NCI-H1694 (cell line): ENCODE data around the gene PCK1.

Experiments used
- DNase-seq: peaks from one replicate; lab custom pipeline; 2025; lab: John Stamatoyannopoulos, UW

PCK1 gene

DNA sequence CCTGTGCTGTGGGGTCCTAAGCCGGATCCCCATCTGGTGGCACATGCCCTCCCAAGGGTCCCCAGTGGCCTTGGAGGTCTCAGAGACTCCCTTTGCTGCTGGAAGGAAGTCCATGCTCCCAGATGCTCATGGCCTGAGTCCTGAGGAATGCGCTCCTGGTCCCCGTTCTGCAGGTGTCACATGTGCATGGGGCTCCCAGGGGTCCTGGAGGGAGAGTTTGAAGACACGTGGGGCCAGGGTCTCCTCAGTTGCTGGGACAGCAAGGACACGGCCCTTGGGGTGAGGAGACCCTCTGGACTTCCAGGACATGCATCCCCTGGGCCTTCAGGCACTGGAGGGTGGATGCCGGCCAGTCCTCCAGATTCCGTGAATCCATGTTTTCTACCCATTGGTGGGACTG is 47.6 kb downstream of the PCK1 start:
- DNase-seq, result no peak

DNA sequence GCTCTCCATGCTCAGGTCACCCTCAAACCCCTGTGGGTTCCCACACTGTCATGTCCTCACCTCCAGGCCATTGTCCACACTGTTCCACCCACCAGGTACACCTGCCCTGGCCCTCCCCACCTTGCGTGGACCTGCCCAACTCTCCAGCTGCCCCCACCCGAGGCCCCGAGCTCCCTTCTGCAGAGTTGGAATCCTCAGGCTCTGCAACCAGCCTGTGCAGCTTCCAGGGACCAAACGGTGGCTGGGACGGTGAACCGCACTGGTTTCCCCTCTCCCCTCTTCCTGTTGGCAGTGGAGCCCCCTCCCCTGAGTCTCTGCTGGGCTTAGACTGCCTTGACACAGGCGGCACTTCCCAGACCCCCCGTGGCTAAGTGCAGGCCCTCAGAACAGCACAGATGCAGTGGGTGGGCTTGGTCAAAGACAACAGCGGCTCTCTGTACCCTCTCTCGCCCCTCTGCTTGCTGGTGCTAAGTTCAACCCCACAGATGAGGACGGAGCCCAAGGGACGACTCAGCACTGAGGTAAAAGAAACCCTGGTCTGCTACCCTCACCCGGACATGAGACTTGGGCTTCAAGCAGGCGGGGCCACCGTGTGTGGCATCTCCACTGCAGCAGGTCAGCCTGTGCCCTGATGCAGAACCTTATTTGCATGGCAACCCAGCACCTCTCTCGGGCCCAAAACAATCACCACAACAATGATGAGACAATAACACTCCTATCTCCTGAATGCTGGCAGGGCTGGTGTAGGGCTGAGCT is 48.4 kb downstream of the PCK1 start:
- no peak for DNase-seq

DNA sequence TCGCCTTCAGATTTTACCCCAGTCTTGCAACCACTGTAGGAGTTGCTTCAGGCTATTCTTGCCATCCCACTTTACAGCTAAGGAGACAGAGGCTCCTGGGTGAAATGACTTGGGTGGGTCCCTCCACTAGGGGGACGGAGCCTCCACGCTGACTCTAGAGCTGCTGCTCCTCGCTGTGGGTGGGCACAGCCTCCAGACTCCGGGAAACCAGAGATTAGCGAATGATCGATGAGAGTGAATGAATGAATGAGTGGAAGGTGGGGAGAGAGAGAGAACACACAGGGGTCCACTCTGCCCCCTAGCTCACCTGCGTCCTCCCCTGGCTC is 48.9 kb downstream of the PCK1 start:
- DNase-seq, result no peak

DNA sequence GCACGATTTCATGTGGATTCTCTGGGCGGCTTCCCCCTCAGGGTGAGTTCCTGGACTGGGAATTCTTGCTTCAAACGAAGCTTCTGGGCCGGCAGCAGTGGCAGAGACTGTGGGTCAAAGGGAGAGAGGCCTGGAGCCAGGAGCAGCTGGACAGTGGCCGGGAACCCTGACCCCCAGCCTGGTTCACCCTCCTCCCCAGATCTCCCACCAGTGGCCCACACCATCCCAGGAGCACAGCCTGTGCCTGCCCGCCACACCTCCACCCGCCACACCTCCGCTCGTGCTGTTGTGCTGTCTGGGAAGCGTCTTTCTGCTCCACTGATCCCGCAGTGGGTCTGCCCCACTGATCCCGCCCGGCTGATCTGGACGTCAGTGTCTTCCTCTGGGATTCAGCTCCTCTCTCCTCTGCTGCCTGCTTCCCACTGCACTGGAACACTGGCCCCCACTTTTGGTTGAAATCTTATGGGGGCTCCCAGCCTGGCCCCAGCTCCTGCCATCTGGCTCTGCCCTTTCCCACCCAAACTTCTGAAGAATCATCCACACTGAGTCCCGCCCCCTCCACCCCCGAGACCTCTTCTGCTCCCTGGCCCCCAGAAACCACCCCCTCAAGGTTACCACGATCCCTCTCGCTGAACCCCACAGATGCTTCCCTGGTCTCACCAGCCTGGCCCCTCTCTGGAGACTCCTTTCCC is 49.5 kb downstream of the PCK1 start:
- DNase-seq, result no peak

DNA sequence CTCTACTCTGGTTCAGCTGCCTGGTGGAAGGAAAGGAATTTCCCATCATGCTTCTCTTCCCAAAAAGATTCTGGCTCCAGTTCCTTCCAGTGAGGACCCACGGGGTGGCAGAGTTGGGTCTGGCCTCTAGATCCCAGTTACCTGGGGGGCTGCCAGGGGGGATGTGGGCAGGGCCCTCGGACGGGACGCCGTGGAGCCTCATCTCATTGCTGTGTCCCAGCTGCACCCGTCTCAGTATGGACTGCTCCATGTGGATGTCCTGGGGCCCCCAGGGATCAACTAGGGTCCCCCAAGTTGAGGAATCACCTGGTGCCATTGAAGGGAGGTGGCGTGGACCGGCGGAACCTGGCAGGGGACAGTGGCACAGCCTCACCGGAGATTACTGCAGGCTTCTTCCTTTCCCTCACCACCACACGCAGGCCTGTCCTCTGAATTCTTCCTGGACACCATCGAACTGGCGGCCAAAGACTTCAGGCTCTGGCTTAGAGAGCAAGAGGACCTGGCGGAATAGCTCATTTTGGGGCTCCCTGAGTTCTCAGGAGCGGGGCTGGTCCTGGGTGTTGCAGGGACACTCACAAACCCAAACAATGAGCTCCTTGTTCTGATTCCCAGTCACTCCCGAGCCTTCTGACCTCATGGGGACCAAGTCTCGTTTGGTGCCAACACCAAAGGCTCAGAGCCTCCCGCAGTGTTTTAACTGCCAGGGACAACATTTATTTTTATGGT is 50.8 kb downstream of the PCK1 start:
- no peak for DNase-seq

DNA sequence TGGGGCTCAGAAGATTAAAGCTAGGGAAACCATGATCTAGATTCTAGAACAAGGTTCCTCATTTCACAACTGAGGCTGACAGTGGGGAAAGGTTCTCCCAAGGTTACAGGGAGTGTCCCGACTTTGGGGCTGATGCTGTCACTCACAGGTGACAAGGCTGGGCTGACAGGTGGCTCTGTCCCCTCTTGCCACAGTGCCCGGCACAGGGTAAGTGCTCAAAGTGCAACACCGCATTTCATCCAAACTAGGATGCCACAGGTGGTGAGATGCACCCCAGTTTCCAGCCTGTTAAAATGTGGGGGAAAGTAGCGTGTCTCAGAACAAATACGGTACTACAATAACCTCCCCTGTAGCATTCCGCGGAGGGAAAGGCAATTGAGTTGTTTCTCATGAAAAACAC is 51.5 kb downstream of the PCK1 start:
- DNase-seq, result no peak

DNA sequence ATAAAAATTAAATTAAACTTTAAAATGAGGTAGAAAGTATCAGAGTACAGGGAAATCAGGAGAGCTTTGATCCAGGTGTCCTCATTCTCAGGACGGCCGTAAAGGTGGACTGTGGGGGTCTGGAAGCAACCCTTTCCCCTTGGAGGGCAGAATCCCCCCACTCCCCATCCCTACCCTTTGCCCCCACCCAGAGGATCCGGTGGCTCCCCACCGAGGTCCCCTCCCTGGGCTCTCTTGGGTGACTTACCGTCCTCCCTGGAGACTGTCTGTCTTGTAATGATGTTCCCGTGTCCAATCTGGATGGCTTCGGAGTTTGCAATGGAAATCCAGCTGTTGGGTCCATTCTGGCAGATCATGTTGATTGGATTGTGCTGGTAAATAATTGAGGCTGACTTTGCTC is 52.0 kb downstream of the PCK1 start:
- DNase-seq, result no peak

DNA sequence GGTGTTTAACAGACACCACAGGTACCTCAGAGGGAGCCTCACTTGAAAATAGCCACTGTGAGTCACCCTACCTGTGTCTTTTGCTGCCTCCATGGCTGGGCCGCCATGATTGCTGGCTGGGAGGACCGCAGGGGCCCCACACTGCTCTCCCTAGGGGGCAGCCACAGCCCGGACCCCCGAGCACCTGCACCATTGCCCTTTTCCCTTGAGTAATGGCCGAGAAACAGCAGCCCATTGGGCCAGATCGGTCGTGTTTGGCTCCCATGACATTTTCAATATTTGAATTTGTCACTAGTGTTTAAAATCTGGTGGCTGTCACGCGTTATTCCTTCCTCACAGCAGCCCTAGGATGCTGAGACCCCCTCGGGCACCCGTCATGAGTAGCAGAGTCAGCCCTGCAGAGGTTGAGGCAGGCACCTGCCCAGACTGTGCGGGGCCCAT is 52.6 kb downstream of the PCK1 start:
- DNase-seq, result no peak

DNA sequence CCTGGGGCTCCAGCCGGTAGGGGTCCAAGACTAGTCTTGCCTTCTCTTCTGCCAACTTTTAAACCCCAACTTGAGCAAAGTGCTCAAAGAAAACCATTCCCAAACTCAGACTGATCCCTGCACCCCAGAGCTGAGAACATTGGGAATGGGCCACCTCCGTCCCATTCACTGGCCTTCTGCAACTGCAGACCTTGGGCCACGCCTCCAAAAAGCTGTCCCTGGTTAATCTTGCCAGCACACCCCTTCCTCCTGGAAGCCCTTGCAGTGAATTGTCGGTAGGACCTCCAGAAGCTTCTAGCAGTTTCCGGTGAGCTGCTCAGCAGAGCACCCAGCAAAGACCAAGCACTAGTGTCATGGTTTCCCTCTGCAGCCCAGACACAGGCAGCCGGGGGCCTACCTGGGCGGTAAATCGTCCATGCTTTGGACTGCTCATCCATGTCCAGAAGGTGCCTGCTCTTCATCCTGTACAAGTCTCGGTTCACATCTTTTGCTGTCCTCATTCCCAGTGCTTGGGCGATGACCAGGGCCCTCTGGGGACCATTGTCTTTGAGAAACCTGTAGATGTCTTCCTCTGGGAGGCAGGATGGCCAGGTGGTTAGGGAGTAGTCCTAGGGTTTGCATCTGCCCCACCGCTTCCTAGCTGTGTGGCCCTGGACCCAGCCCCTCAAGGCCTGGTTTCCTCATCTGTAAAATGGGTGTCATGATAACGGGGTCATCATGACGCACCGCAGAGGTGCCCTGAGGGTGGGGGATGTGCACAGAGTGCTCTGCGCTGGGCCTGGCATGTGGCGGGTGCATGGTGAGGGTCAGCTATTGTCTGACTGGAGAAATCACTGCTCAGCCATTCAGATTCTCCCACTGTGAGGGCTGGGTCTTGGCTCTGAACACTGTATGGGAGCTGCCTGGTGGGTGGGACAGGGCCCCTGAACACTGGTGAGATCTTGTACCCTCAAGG is 53.9 kb downstream of the PCK1 start:
- DNase-seq, result no peak

DNA sequence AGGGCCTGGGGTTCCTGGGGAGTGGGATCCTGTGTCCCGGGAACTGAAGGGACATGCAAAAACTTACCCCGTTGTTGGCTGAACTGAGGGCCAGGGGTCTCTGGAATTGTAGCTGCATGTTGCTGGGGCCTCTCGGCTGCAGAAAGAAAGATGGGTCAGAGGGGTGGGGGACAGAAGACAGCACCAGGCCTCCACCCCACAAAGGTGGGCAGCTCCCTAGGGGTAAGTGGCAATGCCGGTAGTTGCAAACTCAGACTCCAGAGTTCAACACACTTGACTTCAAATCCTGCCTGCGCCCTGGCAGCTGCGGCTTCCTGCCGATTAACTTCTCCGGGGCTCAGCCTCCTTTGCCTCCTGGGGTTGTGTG is 54.5 kb downstream of the PCK1 start:
- no peak for DNase-seq

DNA sequence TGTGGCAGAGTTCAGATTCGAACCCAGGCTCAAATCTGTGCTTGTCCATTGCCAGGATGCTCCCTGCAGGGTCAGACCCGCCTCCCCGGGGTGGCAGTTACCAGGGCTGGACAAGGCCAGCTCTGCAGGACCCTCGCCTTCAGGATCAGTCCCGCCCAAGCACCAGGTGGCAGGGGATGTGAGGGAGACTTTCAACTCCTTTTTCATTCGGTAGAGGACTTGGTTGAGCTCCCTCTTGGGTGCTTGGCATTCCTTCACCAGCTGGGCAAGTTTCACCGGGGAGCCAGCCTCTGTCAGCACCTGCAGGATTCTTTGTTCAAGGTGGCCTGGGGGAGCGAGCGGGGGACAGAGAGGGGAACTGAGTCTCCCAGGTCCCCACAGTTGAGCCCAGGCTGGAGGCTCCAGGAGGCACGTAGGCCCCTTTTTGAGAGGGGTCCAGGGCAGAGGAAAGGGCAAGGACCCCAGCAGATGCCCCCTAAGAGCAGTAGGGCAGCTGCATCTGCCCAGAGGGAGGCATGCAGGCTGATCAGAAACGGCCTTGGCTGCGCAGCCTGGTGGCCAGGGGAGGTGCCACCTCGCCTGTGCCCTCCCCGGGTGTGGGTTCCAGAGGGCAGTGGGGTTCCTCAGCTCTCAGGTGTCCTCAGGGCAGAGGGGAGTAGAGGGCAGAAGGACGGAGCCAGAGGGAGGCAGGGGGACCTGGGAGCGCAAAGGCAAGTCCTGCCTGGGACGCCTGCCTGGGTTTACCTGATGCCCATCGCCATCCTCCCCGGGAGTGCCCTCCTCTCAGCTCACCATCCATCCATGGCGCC is 55.4 kb downstream of the PCK1 start:
- DNase-seq, result no peak

DNA sequence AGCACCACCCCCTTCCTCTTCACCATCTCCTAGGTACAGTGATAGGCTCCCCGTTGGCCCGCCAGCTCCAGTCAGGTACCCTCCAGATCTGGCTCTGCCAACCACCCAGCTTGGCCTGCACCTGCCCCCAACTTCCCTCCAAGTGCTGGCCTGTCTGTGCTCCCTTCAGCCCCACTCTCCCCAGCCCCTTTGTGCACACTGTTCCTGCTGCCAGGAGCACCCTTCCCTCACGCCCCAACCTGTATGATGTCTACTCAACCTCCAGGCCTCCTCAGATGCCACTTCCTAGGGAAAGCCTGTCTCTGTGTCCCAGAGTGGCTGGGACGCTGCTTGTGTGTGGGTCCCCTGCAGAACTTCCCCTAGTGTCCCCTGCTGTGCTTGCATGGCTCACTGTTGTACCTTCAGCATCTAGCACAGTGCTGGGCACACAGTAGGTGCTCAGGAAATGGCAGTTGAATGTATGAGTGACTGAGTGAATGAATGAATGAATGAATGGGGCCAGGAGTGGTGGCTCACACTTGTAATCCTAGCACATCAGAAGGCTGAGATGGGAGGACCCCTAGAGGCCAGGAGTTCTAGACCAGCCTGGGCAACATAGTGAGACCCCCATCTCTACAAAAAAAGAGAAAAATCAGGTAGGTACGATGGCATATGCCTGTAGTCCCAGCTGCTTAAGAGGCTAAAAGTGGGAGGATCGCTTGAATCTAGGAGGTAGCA is 56.3 kb downstream of the PCK1 start:
- DNase-seq, result no peak
